HepG2 (cell line): Measurements from ENCODE around the gene TMEM121. TPM values are rescaled to one million over a fixed set of nuclear protein-coding genes. Genes with fewer than 3 reads are reported as not detected.
"Not testable (repeated sequence)": the region's sequence is repeated elsewhere in the genome, so short reads cannot be mapped to it uniquely, and the experiment has no call there.

Experiments used
- ATAC-seq: fragments of 200-7000 bp; cut with Tn5 transposase; 3 replicates; pipeline ENCODE4 v1.9.1; 2020; ENCODE audit warnings: mild to moderate bottlenecking, moderate library complexity
- BruUV-seq: library from RNA; stranded (reverse); fragments of 400-500 nt; replicated peaks from 2 replicates; lab custom pipeline; 2021; lab: Mats Ljungman, UMichigan
- CTCF ChIA-PET: fragments of 300-600 bp; formaldehyde crosslinking; extraction: SDS; loops from one replicate; lab custom pipeline; 2021; ENCODE audit warnings: low total read pairs, inconsistent platforms, low intra/inter-chr PET ratio; lab: Yijun Ruan, JAX
- POLR2A ChIA-PET: fragments of 350-600 bp; sonication (Branson Sonifier 250); formaldehyde crosslinking; loops from one replicate; lab custom pipeline; 2020; ENCODE audit warnings: antibody characterized with exemption, inconsistent platforms; lab: Yijun Ruan, JAX
- DNase-seq: peaks from one replicate; pipeline ENCODE4 v3.0.0-alpha.2; 2015; ENCODE audit warnings: low spot score
- FAIRE-seq: peaks from 3 replicates; lab custom pipeline; 2011; peaks lifted over from hg19 to GRCh38; lab: Jason Lieb, UNC
- H2AFZ ChIP-seq: one replicate; pipeline ENCODE4 v1.6.1; 2011; ENCODE audit warnings: low read length, inconsistent platforms
- H3K27ac ChIP-seq: fragments of 300-600 bp; 3 replicates; pipeline ENCODE4 v1.8.0; 2011; ENCODE audit warnings: mixed run types, mild to moderate bottlenecking, mixed read lengths, low read length, inconsistent platforms; ENCODE audit not compliant: insufficient read depth; ENCODE audit errors: extremely low read length
- H3K27me3 ChIP-seq, 2 experiments: fragments of 200-600 bp in 1 of 2; 2 replicates in 1 of 2; 3 replicates in 1 of 2; pipeline versions ENCODE4 v1.6.0 to v1.8.0; 2011; ENCODE audit warnings: low read length in 2 of 2, mild to moderate bottlenecking in 2 of 2, moderate library complexity in 2 of 2, inconsistent platforms in 1 of 2; ENCODE audit not compliant: insufficient read depth in 2 of 2, control insufficient read depth in 1 of 2
- H3K36me3 ChIP-seq, 2 experiments: fragments of 200-600 bp in 1 of 2; replicated peaks in 1 of 2; 2 replicates in 1 of 2; 3 replicates in 1 of 2; pipeline versions ENCODE4 v1.5.1 to v1.8.0; 2011; ENCODE audit warnings: low read length in 2 of 2, inconsistent platforms in 1 of 2; ENCODE audit not compliant: insufficient read depth in 2 of 2, control insufficient read depth in 1 of 2
- H3K4me1 ChIP-seq: 2 replicates; pipeline ENCODE4 v1.5.1; 2012; ENCODE audit warnings: low read length, inconsistent platforms; ENCODE audit not compliant: insufficient read depth
- H3K4me2 ChIP-seq: 2 replicates; pipeline ENCODE4 v1.6.0; 2011; ENCODE audit warnings: low read depth, low read length, inconsistent platforms
- H3K4me3 ChIP-seq, 3 experiments: fragments of 200-600 bp in 1 of 3; sonication (generic), shearing (Covaris generic) in 1 of 3; replicated peaks in 1 of 3; 2 replicates each; pipeline ENCODE4 v1.5.1; 2011 to 2016; ENCODE audit warnings: low read length in 3 of 3, inconsistent platforms in 2 of 3, low read depth in 2 of 3, mild to moderate bottlenecking in 2 of 3, control low read depth in 1 of 3, mixed read lengths in 1 of 3; ENCODE audit not compliant: insufficient read depth in 1 of 3
- H3K79me2 ChIP-seq: one replicate; pipeline ENCODE4 v1.6.1; 2011; ENCODE audit warnings: low read length, inconsistent platforms; ENCODE audit not compliant: insufficient read depth
- H3K9ac ChIP-seq: 2 replicates; pipeline ENCODE4 v1.6.0; 2011; ENCODE audit warnings: mild to moderate bottlenecking, low read depth, low read length, inconsistent platforms; ENCODE audit not compliant: insufficient read depth
- H3K9me3 ChIP-seq: 2 replicates; pipeline ENCODE4 v1.5.1; 2012; ENCODE audit warnings: mild to moderate bottlenecking, low read length
- H4K20me1 ChIP-seq: 2 replicates; pipeline ENCODE4 v1.6.0; 2011; ENCODE audit warnings: inconsistent platforms, mild to moderate bottlenecking, low read length, moderate library complexity; ENCODE audit not compliant: insufficient read depth
- WGBS: methylation state at CpG from one replicate; pipeline ENCODE4 v1.1.6; 2017; ENCODE audit warnings: low lambda C conversion rate; 5-methylcytosine and 5-hydroxymethylcytosine counted together
- in situ Hi-C: cut with HindIII; loops from 2 replicates; pipeline ENCODE4 v1.10.0; 2017; ENCODE audit warnings: low pct_unique_long_range_greater_than_20kb; ENCODE audit not compliant: extremely low pct_ligation_motif_present
- intact Hi-C: fragments of 100-400 bp; cut with micrococcal nuclease; formaldehyde crosslinking; loops from one replicate; pipeline ENCODE4 v1.10.0; 2022; ENCODE audit not compliant: unreplicated experiment
- polyA plus RNA-seq, 8 experiments: library from polyadenylated mRNA; depleted of rRNA in 3 of 8; stranded (reverse) in 7 of 8; unstranded in 1 of 8; fragments of >200 nt; fragmentation: Illumina TruSeq in 4 of 8; extraction: Trizol in 4 of 8; gene quantifications; 2 replicates each; pipeline versions ENCODE4 v1.2.1 to v1.2.3, GENCODE V29; 2011 to 2016; ENCODE audit warnings: low read depth in 4 of 8, missing spikeins in 1 of 8, mixed read lengths in 1 of 8; ENCODE audit not compliant: insufficient read depth in 1 of 8
- total RNA-seq, 5 experiments: library from RNA; depleted of rRNA; stranded (reverse); fragments of >200 nt; fragmentation: Illumina TruSeq; extraction: Trizol; gene quantifications; 2 replicates each; pipeline ENCODE4 v1.2.3, GENCODE V29; 2016; ENCODE audit warnings: low read depth in 1 of 5

TMEM121 gene
- total and polyA plus RNA-seq, 2 of the 13 experiments (the other 11 are each of a cell fraction or from before 2014, with no cell fraction given): 6.6 to 19.0 TPM

GRCh38 chr14:105566248-105567163 is 40.1 kb downstream of the TMEM121 start:
- WGBS: no CpG with 5 or more reads among the region's 34 CpGs
- H2AFZ ChIP-seq, ATAC-seq, H3K79me2 ChIP-seq, in situ Hi-C loops, H3K9me3 ChIP-seq, BruUV-seq, H3K4me3 ChIP-seq, POLR2A ChIA-PET, intact Hi-C loops, H3K4me1 ChIP-seq, DNase-seq, H3K9ac ChIP-seq, H3K27ac ChIP-seq, H3K36me3 ChIP-seq, H4K20me1 ChIP-seq, H3K27me3 ChIP-seq, H3K4me2 ChIP-seq, FAIRE-seq, CTCF ChIA-PET: not testable (repeated sequence)

GRCh38 chr14:105567164-105568103 is 41.1 kb downstream of the TMEM121 start:
- FAIRE-seq: not testable (repeated sequence)

More at GRCh38 chr14:105567164-105568103, 41.1 kb downstream of the TMEM121 start:
- CTCF ChIA-PET, in situ Hi-C loops, H4K20me1 ChIP-seq, DNase-seq, intact Hi-C loops, BruUV-seq, H3K27ac ChIP-seq, H3K4me3 ChIP-seq, H3K9ac ChIP-seq, H3K4me2 ChIP-seq, H3K4me1 ChIP-seq, H3K9me3 ChIP-seq, ATAC-seq, POLR2A ChIA-PET, H2AFZ ChIP-seq, H3K79me2 ChIP-seq, H3K36me3 ChIP-seq, H3K27me3 ChIP-seq: not testable (repeated sequence)
- WGBS: 66% methylated on average over 18 of the region's 20 CpGs
